Measurements from ENCODE around the gene SLC6A20.

The SLC6A20 gene, protein sequence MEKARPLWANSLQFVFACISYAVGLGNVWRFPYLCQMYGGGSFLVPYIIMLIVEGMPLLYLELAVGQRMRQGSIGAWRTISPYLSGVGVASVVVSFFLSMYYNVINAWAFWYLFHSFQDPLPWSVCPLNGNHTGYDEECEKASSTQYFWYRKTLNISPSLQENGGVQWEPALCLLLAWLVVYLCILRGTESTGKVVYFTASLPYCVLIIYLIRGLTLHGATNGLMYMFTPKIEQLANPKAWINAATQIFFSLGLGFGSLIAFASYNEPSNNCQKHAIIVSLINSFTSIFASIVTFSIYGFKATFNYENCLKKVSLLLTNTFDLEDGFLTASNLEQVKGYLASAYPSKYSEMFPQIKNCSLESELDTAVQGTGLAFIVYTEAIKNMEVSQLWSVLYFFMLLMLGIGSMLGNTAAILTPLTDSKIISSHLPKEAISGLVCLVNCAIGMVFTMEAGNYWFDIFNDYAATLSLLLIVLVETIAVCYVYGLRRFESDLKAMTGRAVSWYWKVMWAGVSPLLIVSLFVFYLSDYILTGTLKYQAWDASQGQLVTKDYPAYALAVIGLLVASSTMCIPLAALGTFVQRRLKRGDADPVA

DNA sequence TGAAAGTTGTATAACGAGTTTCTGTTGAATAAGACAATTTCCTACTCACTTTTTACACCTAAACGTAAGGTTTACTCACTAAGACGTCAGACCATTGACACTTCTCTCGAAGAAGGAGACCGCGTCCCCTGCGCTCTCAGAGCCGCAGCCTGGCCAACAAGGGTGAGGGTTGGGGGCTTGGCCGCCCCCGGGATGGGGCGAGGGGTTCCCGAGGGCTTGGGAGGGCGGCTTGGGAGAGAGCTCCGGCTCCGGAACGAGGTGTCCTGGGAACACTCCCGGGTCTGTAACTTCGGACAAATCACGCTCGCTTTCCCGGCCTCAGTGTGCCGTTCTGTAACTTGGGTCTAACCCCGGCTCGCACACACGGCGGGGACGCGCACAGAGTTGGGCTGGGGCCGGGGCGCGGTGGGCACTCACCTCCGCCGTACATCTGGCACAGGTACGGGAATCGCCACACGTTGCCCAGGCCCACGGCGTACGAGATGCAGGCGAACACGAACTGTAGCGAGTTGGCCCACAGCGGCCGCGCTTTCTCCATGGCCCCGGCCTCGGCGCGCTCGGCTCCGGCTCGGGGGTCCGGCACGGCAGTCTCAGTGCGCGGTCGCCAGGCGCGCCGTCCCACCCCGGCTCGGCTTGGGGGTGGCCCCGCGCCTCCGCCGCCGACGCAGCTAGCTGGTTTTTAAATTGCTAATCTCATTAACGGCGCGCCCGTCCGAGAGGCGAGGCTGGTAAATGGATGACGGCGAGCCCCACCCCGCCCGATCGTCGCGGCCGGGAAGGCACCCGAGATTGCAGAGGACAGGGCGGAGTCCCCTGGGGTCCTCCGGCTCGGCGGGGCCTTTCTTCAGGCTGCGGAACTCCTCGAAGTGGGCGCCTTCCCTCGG is at the start of gene SLC6A20:
Gene SLC6A20, minus strand, starts transcription at position 655 of the 884 bp plus-strand sequence. Its CDS starts 117 bp downstream, at position 538.
- no peak for DNase-seq (ENCODE audit: low read depth in 3 of 3)

DNA sequence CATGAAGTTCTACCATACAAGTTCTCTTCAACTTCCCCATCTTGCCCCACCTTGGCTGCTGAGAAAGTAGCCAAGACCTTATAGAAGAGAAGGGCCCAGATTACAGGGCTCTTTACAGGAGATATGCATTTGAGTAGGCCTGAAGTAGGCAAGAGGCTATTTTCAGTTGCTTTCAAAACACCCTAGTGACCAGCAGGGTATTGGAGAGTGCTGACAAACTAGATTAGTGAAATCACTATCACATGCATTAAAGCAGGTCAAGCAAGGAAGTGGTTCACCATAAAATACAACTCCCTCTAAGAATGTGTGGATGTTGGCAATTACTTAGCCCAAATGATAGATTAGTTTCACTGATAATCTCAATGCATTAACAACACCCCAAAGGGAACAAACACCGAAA is 48.3 kb upstream of the SLC6A20 start:
- DNase-seq (ENCODE audit: low read depth in 3 of 3): no peak

DNA sequence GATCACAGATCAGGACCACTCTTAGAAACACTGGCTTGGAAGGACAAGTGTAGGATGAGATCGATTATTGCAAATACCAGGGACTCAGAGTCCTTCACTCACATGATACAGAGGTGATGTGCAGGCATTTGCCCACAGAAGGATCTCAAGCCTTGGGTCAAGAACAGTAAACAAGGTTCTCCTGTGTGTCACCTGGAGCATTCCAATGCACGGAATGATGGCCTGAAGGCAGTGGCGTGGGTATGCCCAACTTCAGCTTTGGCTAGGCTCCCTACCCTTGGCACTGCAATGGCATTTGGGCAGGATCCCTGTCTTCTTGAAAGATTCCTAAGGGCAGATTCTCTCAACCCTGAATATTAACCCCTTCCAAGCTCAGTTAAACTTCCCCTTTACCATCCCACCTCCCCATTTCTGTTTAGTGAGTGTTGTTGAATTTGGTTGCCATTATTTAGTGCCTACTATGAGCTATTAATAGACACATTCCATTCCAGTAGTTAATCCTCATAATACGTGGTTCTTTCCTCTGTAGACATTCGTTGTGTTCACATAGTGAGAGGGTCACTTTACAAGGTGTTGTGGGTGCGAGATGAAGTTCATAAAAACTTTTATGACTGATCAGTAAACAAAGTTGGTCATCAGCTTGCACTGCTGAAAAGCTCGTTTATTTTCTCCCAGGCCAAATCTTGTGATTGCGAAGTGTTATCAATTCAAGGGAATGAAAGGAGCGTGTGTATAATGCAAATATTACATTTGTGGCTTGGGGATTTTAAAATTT is 46.7 kb upstream of the SLC6A20 start:
- DNase-seq (ENCODE audit: low read depth in 3 of 3): no peak

DNA sequence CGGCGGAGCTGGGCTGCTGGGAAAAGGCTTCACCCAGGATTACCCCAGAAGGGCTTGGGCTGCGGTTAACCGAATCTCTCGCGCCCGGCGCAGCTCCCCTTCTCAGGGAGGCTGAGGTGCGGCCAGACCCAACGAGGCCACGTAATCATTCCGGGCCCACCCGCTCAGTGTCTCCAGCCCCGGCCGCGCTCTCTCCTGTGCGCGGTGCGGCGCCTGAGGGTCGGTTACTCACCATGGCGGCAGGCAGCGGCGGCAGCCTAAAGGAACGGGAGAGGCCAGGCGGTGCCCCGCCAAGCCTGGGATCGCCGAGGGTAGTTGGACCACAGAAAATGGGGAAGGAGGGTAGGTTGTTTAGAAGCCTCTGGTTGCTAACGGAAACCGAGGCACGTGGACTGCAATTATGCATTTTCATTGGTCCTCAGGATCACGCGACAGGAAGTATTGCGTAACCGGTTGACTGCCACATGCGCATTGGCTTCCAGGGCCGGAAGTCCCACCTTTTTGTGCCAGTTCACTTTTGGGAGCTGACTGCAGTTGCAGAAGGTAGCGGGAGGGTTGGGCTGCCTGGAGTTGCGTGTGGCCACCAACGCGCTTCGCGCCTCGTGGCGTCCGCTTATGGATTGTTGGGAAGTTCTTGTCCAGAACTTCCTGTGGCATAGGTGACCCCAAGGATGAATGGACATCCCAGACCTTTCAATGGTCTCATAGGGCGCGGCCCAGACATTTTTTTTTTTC is 45.6 kb upstream of the SLC6A20 start, which contains the start of gene LZTFL1:
Gene LZTFL1, minus strand, starts transcription at position 363 of the 735 bp plus-strand sequence. Its CDS starts 128 bp downstream, at position 235.
- peak; percentile 59 to 80 (median 77) for DNase-seq (ENCODE audit: low read depth in 3 of 3)

DNA sequence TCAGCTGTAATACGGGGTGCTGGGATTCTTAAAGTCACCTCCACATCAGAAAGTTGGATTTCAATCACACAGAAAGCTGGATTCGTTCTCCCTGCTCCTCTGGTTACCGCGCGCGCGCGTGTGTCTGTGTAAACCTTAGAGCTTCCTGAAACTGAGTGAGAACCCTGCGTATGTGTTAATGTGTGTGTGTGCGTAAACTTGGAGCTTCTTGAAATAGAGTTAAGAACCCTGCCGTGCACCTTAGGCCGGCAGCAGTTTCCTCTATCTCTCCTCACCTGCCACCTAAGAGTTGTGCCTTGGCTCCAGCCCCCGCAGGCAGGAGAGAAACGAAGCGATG is 45.1 kb upstream of the SLC6A20 start:
- no peak for DNase-seq (ENCODE audit: low read depth in 3 of 3)

DNA sequence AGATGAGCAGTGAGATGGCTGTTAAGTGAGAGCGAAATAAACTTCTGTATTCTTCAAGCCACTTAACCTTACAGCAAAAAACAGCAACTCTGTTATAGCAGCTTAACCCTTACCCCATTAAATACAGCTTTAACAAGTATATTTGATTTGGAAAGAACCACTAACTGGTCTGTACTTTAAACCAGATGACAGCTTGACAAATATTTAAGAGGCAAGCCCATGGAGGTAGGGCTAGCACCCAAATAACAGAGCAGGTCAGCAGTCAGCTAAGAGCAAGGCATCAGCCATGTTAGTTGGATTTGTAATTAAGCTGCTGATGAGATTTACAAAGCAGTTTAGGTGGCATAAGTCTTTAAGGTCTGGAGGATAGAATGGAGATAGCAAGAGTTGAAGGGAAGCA is 42.1 kb upstream of the SLC6A20 start:
- DNase-seq (ENCODE audit: low read depth in 3 of 3): no peak

DNA sequence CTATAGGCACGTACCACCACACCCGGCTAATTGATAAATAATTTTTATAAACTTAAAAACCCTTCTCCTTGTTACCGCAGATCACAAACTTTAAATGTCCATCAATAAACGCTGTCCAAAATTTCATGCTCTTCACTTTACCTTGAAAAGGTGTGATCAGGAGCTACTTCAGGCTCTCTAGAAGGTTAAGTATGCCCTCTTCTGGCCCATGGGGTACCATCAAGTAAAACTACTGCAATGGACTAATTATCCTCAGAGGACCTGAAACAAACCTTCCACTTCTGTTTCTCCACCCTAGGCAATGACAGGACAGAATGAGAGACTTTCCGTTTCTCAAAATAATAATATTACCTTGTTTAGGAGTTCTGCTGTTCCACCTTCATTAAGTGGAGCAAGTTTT is 36.4 kb upstream of the SLC6A20 start:
- no peak for DNase-seq (ENCODE audit: low read depth in 3 of 3)

DNA sequence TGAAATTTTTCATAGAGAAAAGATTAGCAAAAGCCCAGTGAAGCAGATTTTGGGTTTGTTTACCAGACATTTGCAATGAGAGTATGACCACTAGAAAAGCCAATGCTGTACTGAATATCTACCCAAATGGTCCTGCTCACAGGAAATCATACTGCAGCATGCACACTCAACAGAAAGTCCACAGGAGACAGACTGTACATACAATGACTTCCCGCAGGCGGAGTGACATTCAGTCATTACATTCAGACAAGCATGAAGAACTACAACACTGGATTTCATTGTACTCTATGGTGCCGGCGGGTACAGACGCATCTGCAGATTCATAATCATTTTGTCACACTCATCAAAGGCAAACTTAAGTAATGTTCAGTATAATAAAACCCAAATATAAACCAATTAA is 33.8 kb upstream of the SLC6A20 start:
- DNase-seq (ENCODE audit: low read depth in 3 of 3): no peak

DNA sequence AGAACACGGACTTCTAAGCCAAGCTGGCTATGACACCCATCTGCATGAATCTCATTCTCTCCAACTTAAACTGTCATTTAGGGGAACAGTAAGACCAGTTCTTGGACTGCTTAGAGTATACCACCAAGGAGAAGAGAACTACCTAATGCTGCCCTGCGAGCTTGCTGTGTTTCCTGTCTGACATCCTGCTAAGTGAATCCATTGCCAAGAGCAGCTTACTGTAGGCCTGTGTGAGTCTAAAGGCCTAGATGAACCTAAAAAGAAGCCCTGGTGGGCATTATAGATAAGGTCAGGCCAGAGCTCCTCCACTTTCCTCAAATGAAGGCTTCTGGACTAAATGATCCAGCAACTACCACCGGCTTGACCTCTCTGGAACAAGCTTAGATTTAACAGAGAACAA is 30.6 kb upstream of the SLC6A20 start:
- DNase-seq (ENCODE audit: low read depth in 3 of 3): no peak

DNA sequence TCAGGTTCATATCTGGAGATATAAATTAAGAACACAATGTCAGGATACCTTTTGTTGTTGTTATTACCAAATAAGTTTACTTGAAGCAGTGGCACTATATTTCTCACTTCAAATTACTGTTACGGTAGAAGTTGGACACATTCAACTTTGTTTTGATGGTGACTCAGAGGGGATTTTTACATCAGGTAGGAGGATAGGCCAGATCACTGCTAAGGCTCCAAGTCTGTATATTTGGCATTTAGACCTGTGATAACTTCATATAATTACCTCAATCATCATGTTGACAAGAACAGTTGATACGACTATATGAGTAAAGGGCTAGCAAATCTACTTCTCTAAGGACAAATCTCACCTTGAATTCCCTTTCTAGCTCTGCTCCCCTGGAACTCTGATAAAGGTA is 30.0 kb upstream of the SLC6A20 start:
- no peak for DNase-seq (ENCODE audit: low read depth in 3 of 3)

DNA sequence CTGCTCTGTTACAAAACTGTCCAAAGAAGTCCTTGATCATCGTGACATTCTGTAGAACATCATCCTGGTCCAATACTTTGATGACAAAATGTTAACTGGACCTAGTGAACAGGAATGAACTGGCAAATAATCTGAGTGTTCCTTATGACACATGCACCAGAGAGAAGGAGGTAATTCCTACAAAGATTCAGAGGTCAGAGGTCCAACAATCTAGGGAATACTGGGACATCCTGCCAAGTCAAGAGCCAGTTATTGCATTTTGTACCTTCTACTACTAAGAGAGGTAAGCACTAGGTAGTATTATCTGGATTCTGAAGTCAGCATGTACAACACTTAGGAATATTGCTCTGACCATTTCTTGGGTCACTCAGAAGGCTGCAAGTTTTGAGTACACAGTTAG is 24.8 kb upstream of the SLC6A20 start:
- DNase-seq (ENCODE audit: low read depth in 3 of 3): no peak

DNA sequence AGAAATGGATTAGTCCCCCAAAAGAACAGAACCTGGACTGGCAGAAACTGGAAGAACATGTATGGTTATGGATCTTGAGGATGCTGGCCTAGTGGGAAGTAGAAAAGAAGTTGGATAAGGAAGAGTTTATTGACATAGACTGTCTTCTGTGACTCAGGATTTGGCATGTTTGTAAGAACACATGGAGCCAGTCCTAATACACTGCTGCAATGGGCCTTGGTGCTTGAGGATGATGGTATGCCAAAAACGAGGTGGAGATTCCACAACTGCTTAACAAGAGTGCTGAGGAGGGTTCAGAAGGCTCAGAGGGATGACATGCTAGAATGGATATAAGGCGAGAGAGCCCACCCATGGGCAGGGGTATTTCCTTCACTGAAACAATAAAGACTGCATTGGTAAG is 23.2 kb upstream of the SLC6A20 start:
- DNase-seq (ENCODE audit: low read depth in 3 of 3): no peak

DNA sequence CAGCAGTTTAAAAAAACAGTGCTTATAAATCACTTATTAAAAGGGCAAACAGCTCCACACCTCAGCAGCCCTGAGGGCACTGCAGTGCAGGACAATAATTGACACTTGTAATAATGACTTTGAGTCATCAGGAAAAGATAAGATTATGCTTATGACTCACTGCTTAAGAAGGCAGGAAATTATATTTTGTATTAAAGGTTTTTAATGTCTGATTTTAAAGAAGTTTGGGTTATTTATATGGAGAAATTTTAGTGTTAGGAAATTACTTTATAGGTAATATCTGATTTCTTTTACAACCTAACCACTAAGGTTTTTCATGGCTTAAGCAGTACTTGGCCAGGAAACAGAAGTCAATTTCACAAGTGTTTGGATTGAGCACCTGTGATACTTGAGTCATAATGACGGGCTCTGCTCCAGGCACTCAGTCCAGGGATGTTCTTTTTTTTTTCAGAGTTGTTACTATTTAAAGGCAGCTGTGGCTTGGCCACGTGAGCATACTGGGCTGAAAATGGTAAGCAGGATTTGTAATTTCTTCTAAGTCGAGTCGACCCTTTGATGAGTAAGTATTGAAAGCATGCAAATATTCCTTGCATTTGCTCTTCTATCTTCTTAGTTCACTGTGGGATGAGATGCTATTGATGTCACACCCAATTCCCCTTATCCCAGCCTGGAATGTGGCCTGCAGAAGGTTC is 21.6 kb upstream of the SLC6A20 start:
- DNase-seq (ENCODE audit: low read depth in 3 of 3): no peak

DNA sequence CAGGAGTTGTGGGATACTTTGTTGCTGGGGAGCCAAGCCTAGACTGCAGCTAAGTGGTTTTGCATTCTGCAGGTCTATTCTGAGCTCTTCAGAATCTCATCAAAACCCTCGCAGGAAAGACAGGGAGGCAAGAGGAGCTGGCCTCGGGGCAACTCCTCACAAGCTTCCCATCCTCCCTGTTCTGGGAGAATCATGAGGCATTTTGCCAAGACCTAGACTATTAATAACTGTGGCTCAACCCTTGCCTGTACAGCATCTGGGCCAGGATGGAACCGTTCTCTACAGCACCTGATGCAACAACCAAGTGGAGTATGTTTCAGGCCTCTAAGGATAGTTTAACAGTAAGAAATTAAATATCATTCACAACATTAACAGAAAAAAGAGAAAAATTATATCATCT is 20.2 kb upstream of the SLC6A20 start:
- no peak for DNase-seq (ENCODE audit: low read depth in 3 of 3)

DNA sequence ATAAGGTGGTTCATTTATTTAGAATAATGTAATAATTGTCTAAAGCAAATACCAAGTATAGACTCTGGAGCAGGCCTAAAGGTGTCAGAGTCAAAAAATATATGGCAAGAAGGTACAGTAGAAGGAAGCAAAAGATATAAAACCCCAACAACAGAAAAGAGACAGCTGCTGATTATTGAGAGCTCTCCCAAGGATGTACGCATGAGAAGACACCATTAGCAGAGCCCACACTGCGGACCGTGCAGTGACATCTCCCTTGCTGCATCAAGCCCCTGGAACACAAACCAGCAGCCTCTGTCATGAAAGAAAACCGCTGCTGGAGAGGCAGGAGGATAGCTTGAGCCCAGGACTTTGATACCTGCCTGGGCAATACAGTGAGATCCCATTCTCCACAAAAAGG is 18.0 kb upstream of the SLC6A20 start:
- DNase-seq (ENCODE audit: low read depth in 3 of 3): no peak

DNA sequence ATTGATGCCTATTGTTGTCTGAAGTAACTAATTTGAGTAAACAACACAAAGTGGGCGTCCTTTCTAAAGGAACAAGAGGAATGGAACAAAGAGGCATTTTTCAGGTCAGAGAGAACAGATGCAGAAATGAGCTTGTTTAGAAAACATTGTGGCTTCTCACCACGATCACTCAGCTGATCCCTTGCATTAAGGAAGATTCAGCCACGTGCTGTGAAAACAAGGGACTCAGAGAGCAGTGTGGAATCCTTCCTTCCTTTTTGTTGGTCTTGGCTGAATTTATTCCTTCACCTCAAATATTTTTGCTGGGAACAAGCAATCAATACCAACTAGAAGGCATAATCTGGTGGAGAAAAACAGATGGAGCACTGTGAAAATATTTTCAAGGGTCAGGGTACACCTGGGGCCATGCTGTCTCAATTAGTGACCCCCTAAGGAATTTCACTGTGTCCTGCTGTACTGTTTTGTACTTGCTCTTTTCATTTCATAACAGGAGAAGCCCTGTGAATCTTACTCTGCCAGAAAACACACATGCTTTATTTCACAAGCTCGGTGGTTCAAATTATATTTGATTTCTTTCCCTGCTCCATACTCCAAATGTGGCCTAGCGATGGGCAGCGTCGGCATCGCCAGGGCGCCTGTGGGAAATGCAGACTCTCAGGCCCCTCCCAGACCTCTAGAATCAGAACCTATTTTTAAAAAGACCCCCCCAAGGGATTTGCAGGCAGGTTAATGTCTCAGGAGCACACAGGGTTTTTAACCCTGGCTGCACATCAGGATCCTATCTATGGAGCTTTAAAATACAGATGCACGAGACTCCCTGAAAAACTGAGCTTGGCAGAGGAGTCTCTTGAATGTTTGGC is 11.6 kb upstream of the SLC6A20 start:
- DNase-seq (ENCODE audit: low read depth in 3 of 3): no peak

DNA sequence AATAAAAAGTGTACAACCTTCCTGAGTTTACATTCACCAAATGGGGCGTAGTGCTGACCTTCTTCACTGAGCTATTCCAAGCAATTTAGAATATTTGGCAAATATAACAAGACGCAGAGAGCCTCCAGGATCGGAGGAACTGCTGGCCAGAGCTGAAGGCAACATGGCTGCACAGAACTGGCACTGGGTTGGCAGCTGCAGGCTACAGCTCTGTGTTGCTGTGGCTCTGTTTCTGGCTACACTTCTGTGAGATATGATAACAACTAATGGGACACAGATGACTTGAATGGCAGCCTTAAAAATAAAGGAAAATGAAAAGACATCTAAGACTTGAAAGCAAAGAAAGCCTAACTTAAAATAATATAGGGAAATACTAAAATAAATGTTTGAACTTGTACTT is 10.8 kb upstream of the SLC6A20 start:
- no peak for DNase-seq (ENCODE audit: low read depth in 3 of 3)

DNA sequence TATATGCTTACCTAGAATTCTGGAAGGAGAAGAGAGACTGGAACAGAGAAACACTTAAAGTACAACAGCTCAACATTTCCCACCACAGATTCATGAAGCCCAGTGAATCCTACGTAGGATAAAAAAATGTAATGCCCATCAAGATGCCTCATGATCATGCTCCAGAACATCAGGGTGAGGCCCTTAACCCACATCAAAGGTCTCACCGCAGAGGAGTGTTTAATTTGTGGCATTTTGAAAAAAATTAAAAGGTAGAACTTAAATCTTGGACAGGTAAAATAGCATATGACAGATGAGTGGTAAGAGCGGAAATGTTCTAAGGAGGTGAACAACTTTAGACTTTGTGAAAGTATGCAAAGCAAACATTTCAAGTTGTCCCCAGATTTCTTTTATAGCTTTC is 9.7 kb upstream of the SLC6A20 start:
- DNase-seq (ENCODE audit: low read depth in 3 of 3): no peak

DNA sequence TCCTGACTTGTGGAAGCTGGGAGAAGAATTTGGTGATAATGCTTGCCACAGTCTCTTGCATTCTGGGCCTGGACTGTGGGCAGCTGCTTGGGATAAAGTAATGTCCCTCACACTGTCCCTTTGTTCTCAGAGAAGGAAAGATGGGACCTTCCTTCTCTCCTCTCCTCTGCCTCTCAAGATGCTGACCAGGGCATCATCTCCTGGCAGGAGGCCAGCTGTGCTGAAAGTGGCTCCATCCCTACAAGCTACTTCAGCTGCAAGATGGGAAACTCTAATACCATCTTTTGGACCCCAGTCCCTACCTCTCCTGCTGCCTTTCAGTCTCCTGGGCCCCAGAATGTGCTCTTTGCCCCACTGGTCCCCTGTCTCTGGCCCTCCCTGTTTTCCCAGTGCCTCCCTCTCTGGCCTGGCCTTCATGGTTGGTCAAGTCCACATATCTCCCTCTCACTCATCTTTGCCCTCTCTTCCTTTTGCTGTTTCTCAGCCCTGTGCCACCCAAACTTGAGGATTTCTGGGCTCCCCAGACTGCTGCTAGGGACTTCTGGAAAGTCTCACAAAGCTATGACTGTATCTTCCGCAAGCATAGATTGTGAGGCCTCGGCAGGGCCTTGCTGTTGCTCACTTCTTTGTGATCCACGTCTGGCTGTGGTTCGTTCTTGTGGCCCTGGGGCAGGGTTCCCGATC is 7.1 kb upstream of the SLC6A20 start:
- no peak for DNase-seq (ENCODE audit: low read depth in 3 of 3)

All from stimulated activated CD4-positive, alpha-beta T cell treated with anti-CD3 and anti-CD28 coated beads, TNF-alpha, amount 100 ng/mL, for 4 hours (primary cell).